Mesenchymal stem cell (in vitro differentiated cells and primary cell): ENCODE results near the gene CCDC141.
"Not testable (repeated sequence)": the region's sequence is repeated elsewhere in the genome, so short reads cannot be mapped to it uniquely, and the experiment has no call there.

ENCODE experiments used
- DNase-seq: peaks from one replicate; pipeline ENCODE4 v3.0.0-alpha.2; 2013
- H2AFZ ChIP-seq: one replicate; pipeline ENCODE4 v1.6.1; 2013; ENCODE audit warnings: low read depth, mild to moderate bottlenecking, control low read depth, inconsistent platforms, low read length, moderate library complexity
- H2AK5ac ChIP-seq: 2 replicates; pipeline ENCODE4 v1.6.1; 2013; ENCODE audit warnings: low read length, moderate library complexity, mild to moderate bottlenecking, inconsistent platforms; ENCODE audit not compliant: severe bottlenecking
- H2BK120ac ChIP-seq: one replicate; pipeline ENCODE4 v1.6.1; 2013; ENCODE audit warnings: low read depth, mild to moderate bottlenecking, inconsistent platforms, low read length, moderate library complexity
- H2BK12ac ChIP-seq, 2 experiments: one replicate each; pipeline ENCODE4 v1.6.1; 2013; ENCODE audit warnings: inconsistent platforms in 2 of 2, low read length in 2 of 2, mild to moderate bottlenecking in 2 of 2, moderate library complexity in 2 of 2, control low read depth in 1 of 2
- H2BK15ac ChIP-seq: one replicate; pipeline ENCODE4 v1.6.1; 2013; ENCODE audit warnings: mild to moderate bottlenecking, low read depth, inconsistent platforms; ENCODE audit not compliant: poor library complexity, severe bottlenecking
- H2BK5ac ChIP-seq: 2 replicates; pipeline ENCODE4 v1.6.1; 2013; ENCODE audit warnings: low read depth, mild to moderate bottlenecking, low read length, control low read depth, inconsistent platforms; ENCODE audit not compliant: poor library complexity, severe bottlenecking
- H3K14ac ChIP-seq, 2 experiments: one replicate each; pipeline ENCODE4 v1.6.1; 2013; ENCODE audit warnings: inconsistent platforms in 2 of 2, low read length in 2 of 2, control low read depth in 1 of 2, mild to moderate bottlenecking in 1 of 2, moderate library complexity in 1 of 2
- H3K18ac ChIP-seq, 2 experiments: one replicate each; pipeline ENCODE4 v1.6.1; 2013; ENCODE audit warnings: inconsistent platforms in 2 of 2, low read length in 2 of 2, control low read depth in 1 of 2, low read depth in 1 of 2, mild to moderate bottlenecking in 1 of 2
- H3K23ac ChIP-seq, 2 experiments: one replicate each; pipeline ENCODE4 v1.6.1; 2013; ENCODE audit warnings: inconsistent platforms in 2 of 2, low read length in 2 of 2, mild to moderate bottlenecking in 2 of 2, moderate library complexity in 2 of 2, control low read depth in 1 of 2
- H3K27ac ChIP-seq: 2 replicates; pipeline ENCODE4 v1.5.1; 2013; ENCODE audit warnings: mild to moderate bottlenecking, moderate library complexity, low read length, control low read depth, inconsistent platforms; ENCODE audit not compliant: poor library complexity, severe bottlenecking
- H3K27me3 ChIP-seq, 2 experiments: 2 replicates each; pipeline versions ENCODE4 v1.6.1 to v1.7.0; 2013; ENCODE audit warnings: low read length in 2 of 2, mild to moderate bottlenecking in 2 of 2, moderate library complexity in 2 of 2, control low read depth in 1 of 2, inconsistent platforms in 1 of 2; ENCODE audit not compliant: control insufficient read depth in 1 of 2, insufficient read depth in 1 of 2
- H3K36me3 ChIP-seq, 2 experiments: 2 replicates each; pipeline versions ENCODE4 v1.6.1 to v1.7.0; 2013; ENCODE audit warnings: low read length in 2 of 2, control low read depth in 1 of 2, inconsistent platforms in 1 of 2, low read depth in 1 of 2, mild to moderate bottlenecking in 1 of 2; ENCODE audit not compliant: insufficient read depth in 2 of 2, control insufficient read depth in 1 of 2
- H3K4ac ChIP-seq, 2 experiments: one replicate each; pipeline ENCODE4 v1.6.1; 2013; ENCODE audit warnings: inconsistent platforms in 2 of 2, low read length in 2 of 2, mild to moderate bottlenecking in 2 of 2, moderate library complexity in 2 of 2, control low read depth in 1 of 2, low read depth in 1 of 2
- H3K4me1 ChIP-seq: 2 replicates; pipeline ENCODE4 v1.6.1; 2013; ENCODE audit warnings: low read depth, low read length, control low read depth; ENCODE audit not compliant: control insufficient read depth, insufficient read depth
- H3K4me2 ChIP-seq: 2 replicates; pipeline ENCODE4 v1.6.1; 2013; ENCODE audit warnings: low read length, mild to moderate bottlenecking, inconsistent platforms; ENCODE audit not compliant: poor library complexity, severe bottlenecking
- H3K4me3 ChIP-seq, 2 experiments: 2 replicates each; pipeline versions ENCODE4 v1.5.1 to v1.7.0; 2013; ENCODE audit warnings: low read length in 2 of 2, mild to moderate bottlenecking in 2 of 2, control low read depth in 1 of 2, low read depth in 1 of 2; ENCODE audit not compliant: insufficient read depth in 1 of 2
- H3K79me1 ChIP-seq: replicated peaks from 2 replicates; pipeline ENCODE4 v1.6.1; 2013; ENCODE audit warnings: mild to moderate bottlenecking, control low read depth, low read length, inconsistent platforms; ENCODE audit not compliant: poor library complexity, severe bottlenecking
- H3K9ac ChIP-seq: 2 replicates; pipeline ENCODE4 v1.7.0; 2013; ENCODE audit warnings: mild to moderate bottlenecking, low read length, moderate library complexity
- H3K9me3 ChIP-seq: 2 replicates; pipeline ENCODE4 v1.7.0; 2013; ENCODE audit warnings: mild to moderate bottlenecking, low read length; ENCODE audit not compliant: control insufficient read depth
- H4K8ac ChIP-seq: one replicate; pipeline ENCODE4 v1.6.1; 2013; ENCODE audit warnings: inconsistent platforms, mild to moderate bottlenecking, low read length, moderate library complexity
- H4K91ac ChIP-seq: one replicate; pipeline ENCODE4 v1.6.1; 2013; ENCODE audit warnings: mild to moderate bottlenecking, low read length, inconsistent platforms
- WGBS: methylation state at CpG from one replicate; pipeline ENCODE4 v1.1.7; 2013; ENCODE audit warnings: mixed read lengths; 5-methylcytosine and 5-hydroxymethylcytosine counted together

The CCDC141 gene

DNA sequence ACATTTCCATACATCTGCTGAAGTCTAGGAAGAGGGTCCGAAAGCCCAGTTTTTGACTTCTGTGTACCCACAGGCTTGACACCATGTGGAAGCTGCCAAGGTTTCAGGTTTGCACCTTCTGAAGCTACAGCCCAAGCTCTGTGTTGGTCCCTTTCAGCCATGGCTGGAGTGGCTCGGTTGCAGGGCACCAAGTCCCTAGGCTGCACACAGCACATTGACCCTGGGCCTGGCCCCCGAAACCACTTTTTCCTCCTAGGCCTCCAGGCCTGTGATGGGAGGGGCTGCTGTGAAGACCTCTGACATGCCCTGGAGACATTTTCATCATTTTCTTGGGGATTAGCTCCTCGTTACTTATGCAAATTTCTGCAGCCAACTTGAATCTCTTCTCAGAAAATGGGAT is 55.7 kb downstream of the CCDC141 start:
- no peak overlapping the region for H3K18ac ChIP-seq
- no peak overlapping the region for H2BK15ac ChIP-seq
- no peak overlapping the region for H2AK5ac ChIP-seq
- WGBS, result 67% methylated on average over 4 of the region's 4 CpGs
- no peak overlapping the region for H3K14ac ChIP-seq
- no peak overlapping the region for H3K27ac ChIP-seq
- no peak overlapping the region for H3K23ac ChIP-seq
- no peak overlapping the region for H2AFZ ChIP-seq
- no peak overlapping the region for H2BK12ac ChIP-seq
- no peaks in the 10 kb centered on the region for H3K36me3 ChIP-seq
- H3K4me2 ChIP-seq, result no peak overlapping the region
- H2BK120ac ChIP-seq, result no peak overlapping the region
- H3K9ac ChIP-seq, result no peak overlapping the region
- no peaks in the 10 kb centered on the region for H3K79me1 ChIP-seq
- no peaks in the 10 kb centered on the region for H3K9me3 ChIP-seq
- no peaks in the 10 kb centered on the region for H3K27me3 ChIP-seq
- no peak overlapping the region for H3K4me3 ChIP-seq
- H3K4me1 ChIP-seq, result no peaks in the 10 kb centered on the region
- no peak overlapping the region for H3K4ac ChIP-seq
- DNase-seq, result no peak
- H4K91ac ChIP-seq, result no peak overlapping the region
- H2BK5ac ChIP-seq, result no peak overlapping the region
- no peak overlapping the region for H4K8ac ChIP-seq

DNA sequence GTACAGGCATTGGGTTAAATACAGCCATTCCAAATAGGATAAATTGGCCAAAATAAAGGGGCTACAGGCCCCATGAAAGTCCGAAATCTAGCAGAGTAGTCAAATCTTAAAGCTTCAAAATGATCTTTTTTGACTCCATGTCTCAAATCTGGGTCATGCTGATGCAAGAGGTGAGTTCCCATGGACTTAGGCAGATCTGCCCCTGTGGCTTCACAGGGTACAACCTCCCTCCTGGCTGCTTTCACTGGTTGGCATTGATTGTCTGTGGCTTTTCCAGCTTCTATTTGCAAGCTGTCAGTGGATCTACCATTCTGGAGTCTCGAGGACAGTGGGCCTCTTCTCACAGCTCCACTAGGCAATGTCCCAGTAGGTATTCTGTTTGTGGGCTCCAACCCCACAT is 56.1 kb downstream of the CCDC141 start:
- H2BK12ac ChIP-seq, result no peak overlapping the region
- no peak overlapping the region for H3K4me3 ChIP-seq
- H3K18ac ChIP-seq, result no peak overlapping the region
- H2AK5ac ChIP-seq, result no peak overlapping the region
- no peak overlapping the region for H3K4ac ChIP-seq
- no peaks in the 10 kb centered on the region for H3K36me3 ChIP-seq
- no peak overlapping the region for H3K4me2 ChIP-seq
- H3K27ac ChIP-seq, result no peak overlapping the region
- H3K4me1 ChIP-seq, result no peaks in the 10 kb centered on the region
- H3K14ac ChIP-seq, result no peak overlapping the region
- no peak overlapping the region for H4K91ac ChIP-seq
- H4K8ac ChIP-seq, result no peak overlapping the region
- H3K27me3 ChIP-seq, result no peaks in the 10 kb centered on the region
- no peak overlapping the region for H3K9ac ChIP-seq
- no peak overlapping the region for H2AFZ ChIP-seq
- WGBS, result 80% methylated on average over 2 of the region's 2 CpGs
- no peak overlapping the region for H2BK120ac ChIP-seq
- H2BK15ac ChIP-seq, result no peak overlapping the region
- H2BK5ac ChIP-seq, result no peak overlapping the region
- no peak for DNase-seq
- no peak overlapping the region for H3K23ac ChIP-seq
- H3K9me3 ChIP-seq, result no peaks in the 10 kb centered on the region
- H3K79me1 ChIP-seq, result no peaks in the 10 kb centered on the region

GRCh38 chr2:178992719-178993118 is 57.2 kb downstream of the CCDC141 start:
- not testable (repeated sequence) for H2AFZ ChIP-seq, H3K4me1 ChIP-seq, H3K4me2 ChIP-seq, H2BK15ac ChIP-seq, H3K9ac ChIP-seq, H3K23ac ChIP-seq, H2BK120ac ChIP-seq, H3K14ac ChIP-seq, H3K18ac ChIP-seq, H4K8ac ChIP-seq, H3K27ac ChIP-seq, H4K91ac ChIP-seq, H3K4ac ChIP-seq, DNase-seq, H3K79me1 ChIP-seq, H2AK5ac ChIP-seq, H3K27me3 ChIP-seq, H3K9me3 ChIP-seq, H3K4me3 ChIP-seq, H2BK12ac ChIP-seq, H3K36me3 ChIP-seq, H2BK5ac ChIP-seq
- WGBS, result 83% methylated on average over 3 of the region's 3 CpGs

- DNase-seq, result no peak
Observed at GRCh38 chr2:178990533-178991241, 59.2 kb downstream of the CCDC141 start.

More at GRCh38 chr2:178990533-178991241, 59.2 kb downstream of the CCDC141 start:
- H3K18ac ChIP-seq, result no peak overlapping the region
- no peak overlapping the region for H2BK120ac ChIP-seq
- H2AK5ac ChIP-seq, result no peak overlapping the region
- no peak overlapping the region for H2BK5ac ChIP-seq
- no peak overlapping the region for H3K23ac ChIP-seq
- H2BK12ac ChIP-seq, result no peak overlapping the region
- no peaks in the 10 kb centered on the region for H3K9me3 ChIP-seq
- H3K36me3 ChIP-seq, result no peaks in the 10 kb centered on the region
- no peak overlapping the region for H3K4me3 ChIP-seq
- H3K4ac ChIP-seq, result no peak overlapping the region
- no peak overlapping the region for H3K27ac ChIP-seq
- no peak overlapping the region for H3K4me2 ChIP-seq
- no peaks in the 10 kb centered on the region for H3K27me3 ChIP-seq
- WGBS, result 88% methylated on average over 4 of the region's 4 CpGs
- H2AFZ ChIP-seq, result no peak overlapping the region
- no peak overlapping the region for H4K91ac ChIP-seq
- H3K4me1 ChIP-seq, result no peaks in the 10 kb centered on the region
- no peak overlapping the region for H2BK15ac ChIP-seq
- no peak overlapping the region for H4K8ac ChIP-seq
- H3K9ac ChIP-seq, result no peak overlapping the region
- H3K79me1 ChIP-seq, result no peaks in the 10 kb centered on the region
- no peak overlapping the region for H3K14ac ChIP-seq
